DND-41 (cell line): Measurements from ENCODE around the gene SDCCAG8.
"Not testable (repeated sequence)": the region's sequence is repeated elsewhere in the genome, so short reads cannot be mapped to it uniquely, and the experiment has no call there.

Source experiments
- ATAC-seq: fragments of 200-7000 bp; cut with Tn5 transposase; 3 replicates; pipeline ENCODE4 v1.9.1; 2021; ENCODE audit warnings: low read depth; ENCODE audit not compliant: insufficient read depth
- DNase-seq: peaks from one replicate; pipeline ENCODE4 v3.0.0-alpha.2; 2020
- H2AFZ ChIP-seq: 2 replicates; pipeline ENCODE4 v1.6.0; 2012; ENCODE audit warnings: low read depth, low read length
- H3K27ac ChIP-seq: 2 replicates; pipeline ENCODE4 v1.5.1; 2012; ENCODE audit warnings: low read length, inconsistent platforms
- H3K27me3 ChIP-seq: fragments of 200-600 bp; sonication (generic); 2 replicates; pipeline ENCODE4 v1.6.0; 2012; ENCODE audit warnings: low read length, mild to moderate bottlenecking, inconsistent platforms; ENCODE audit not compliant: insufficient read depth, poor library complexity
- H3K36me3 ChIP-seq: 2 replicates; pipeline ENCODE4 v1.5.1; 2012; ENCODE audit warnings: low read length, inconsistent platforms; ENCODE audit not compliant: insufficient read depth
- H3K4me1 ChIP-seq: 2 replicates; pipeline ENCODE4 v1.5.1; 2012; ENCODE audit warnings: mild to moderate bottlenecking, low read length; ENCODE audit not compliant: insufficient read depth
- H3K4me2 ChIP-seq: 2 replicates; pipeline ENCODE4 v1.6.0; 2012; ENCODE audit warnings: mild to moderate bottlenecking, moderate library complexity, low read length, inconsistent platforms; ENCODE audit not compliant: insufficient read depth
- H3K4me3 ChIP-seq, 2 experiments: fragments of 200-600 bp in 1 of 2; shearing (Covaris generic) in 1 of 2; 2 replicates each; pipeline ENCODE4 v1.5.1; 2012 to 2016; ENCODE audit warnings: inconsistent platforms in 2 of 2, low read length in 2 of 2, mild to moderate bottlenecking in 2 of 2, low read depth in 1 of 2, moderate library complexity in 1 of 2
- H3K79me2 ChIP-seq: 2 replicates; pipeline ENCODE4 v1.6.0; 2012; ENCODE audit warnings: low read length, inconsistent platforms; ENCODE audit not compliant: insufficient read depth
- H3K9ac ChIP-seq: 2 replicates; pipeline ENCODE4 v1.6.0; 2012; ENCODE audit warnings: low read depth, mild to moderate bottlenecking, inconsistent platforms, low read length, moderate library complexity
- H3K9me3 ChIP-seq: 2 replicates; pipeline ENCODE4 v1.5.1; 2012; ENCODE audit warnings: low read length, moderate library complexity, mild to moderate bottlenecking, inconsistent platforms; ENCODE audit not compliant: insufficient read depth, severe bottlenecking
- H4K20me1 ChIP-seq: 2 replicates; pipeline ENCODE4 v1.6.0; 2012; ENCODE audit warnings: low read length; ENCODE audit not compliant: insufficient read depth
- EZH2 ChIP-seq: IDR thresholded peaks from 3 replicates; pipeline ENCODE4 v1.6.1; 2012; ENCODE audit warnings: borderline replicate concordance, low read depth, mild to moderate bottlenecking, moderate library complexity, low read length, inconsistent platforms; ENCODE audit not compliant: severe bottlenecking
- TF ChIP-seq, protein P1 (sequence below): IDR thresholded peaks from 2 replicates; pipeline ENCODE4 v1.5.1; 2012; ENCODE audit warnings: borderline replicate concordance, low read length, moderate library complexity, mild to moderate bottlenecking; ENCODE audit not compliant: poor library complexity, severe bottlenecking; ENCODE audit errors: extremely low read depth

SDCCAG8 gene

DNA sequence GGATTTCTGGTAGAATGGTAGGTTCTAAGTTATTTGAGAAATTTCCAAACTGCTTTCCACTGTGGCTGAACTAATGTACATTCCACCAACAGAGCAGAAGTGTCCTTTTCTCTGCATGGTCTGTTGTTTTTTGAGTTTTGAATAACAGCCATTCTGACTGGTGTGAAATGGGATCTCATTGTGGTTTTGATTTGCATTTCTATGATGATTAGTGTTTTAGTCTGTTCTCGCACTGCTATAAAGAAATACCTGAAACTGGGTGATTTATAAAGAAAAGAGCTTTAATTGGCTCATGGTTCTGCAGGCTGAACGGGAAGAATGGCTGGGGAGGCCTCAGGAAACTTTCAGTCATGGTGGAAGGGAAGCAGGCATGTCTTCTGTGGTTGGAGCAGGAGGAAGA, 80.3 kb downstream of the SDCCAG8 start:
- H3K4me2 ChIP-seq = no peak overlapping the region
- no peak for TF ChIP-seq EZH2
- TF ChIP-seq, protein P1, sequence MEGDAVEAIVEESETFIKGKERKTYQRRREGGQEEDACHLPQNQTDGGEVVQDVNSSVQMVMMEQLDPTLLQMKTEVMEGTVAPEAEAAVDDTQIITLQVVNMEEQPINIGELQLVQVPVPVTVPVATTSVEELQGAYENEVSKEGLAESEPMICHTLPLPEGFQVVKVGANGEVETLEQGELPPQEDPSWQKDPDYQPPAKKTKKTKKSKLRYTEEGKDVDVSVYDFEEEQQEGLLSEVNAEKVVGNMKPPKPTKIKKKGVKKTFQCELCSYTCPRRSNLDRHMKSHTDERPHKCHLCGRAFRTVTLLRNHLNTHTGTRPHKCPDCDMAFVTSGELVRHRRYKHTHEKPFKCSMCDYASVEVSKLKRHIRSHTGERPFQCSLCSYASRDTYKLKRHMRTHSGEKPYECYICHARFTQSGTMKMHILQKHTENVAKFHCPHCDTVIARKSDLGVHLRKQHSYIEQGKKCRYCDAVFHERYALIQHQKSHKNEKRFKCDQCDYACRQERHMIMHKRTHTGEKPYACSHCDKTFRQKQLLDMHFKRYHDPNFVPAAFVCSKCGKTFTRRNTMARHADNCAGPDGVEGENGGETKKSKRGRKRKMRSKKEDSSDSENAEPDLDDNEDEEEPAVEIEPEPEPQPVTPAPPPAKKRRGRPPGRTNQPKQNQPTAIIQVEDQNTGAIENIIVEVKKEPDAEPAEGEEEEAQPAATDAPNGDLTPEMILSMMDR = no peak
- H3K36me3 ChIP-seq = peaks cover 32% of the 10 kb centered on the region
- ATAC-seq (no peak), DNase-seq (no peak)
- no peak overlapping the region for H3K4me3 ChIP-seq
- H3K4me1 ChIP-seq = no peaks in the 10 kb centered on the region
- H3K79me2 ChIP-seq = no peaks in the 10 kb centered on the region
- H3K9ac ChIP-seq = no peak overlapping the region
- no peaks in the 10 kb centered on the region for H4K20me1 ChIP-seq
- no peak overlapping the region for H3K27ac ChIP-seq
- H3K27me3 ChIP-seq = no peaks in the 10 kb centered on the region
- no peak overlapping the region for H2AFZ ChIP-seq
- H3K9me3 ChIP-seq = no peaks in the 10 kb centered on the region

DNA sequence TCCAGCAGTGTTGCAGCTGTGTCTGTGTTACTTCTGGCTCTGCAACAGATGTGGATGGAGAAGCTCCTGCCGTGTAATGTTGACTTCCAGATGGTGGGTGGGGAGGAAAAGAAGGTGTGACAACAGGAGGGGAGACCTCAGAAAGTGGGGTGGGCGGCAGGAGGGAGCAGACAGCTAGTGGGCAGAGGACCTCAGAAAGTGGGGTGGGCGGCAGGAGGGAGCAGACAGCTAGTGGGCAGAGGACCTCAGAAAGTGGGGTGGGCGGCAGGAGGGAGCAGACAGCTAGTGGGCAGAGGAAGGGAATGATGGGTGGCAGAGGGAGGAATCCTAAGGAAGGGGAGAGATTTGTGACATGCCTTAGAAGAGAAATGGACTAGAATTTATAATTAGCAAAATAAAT, 83.0 kb downstream of the SDCCAG8 start:
- not testable (repeated sequence) for ATAC-seq

GRCh38 chr1:243341074-243341473, 85.2 kb downstream of the SDCCAG8 start:
- H3K9ac ChIP-seq = no peak overlapping the region
- H3K4me1 ChIP-seq = no peaks in the 10 kb centered on the region
- DNase-seq = no peak
- no peak overlapping the region for H3K4me3 ChIP-seq
- H3K4me2 ChIP-seq = no peak overlapping the region
- H3K9me3 ChIP-seq = no peaks in the 10 kb centered on the region
- H3K27me3 ChIP-seq = no peaks in the 10 kb centered on the region
- H3K36me3 ChIP-seq = peaks cover 4% of the 10 kb centered on the region; the same call in 1 of the 2 replicates
- H3K79me2 ChIP-seq = no peaks in the 10 kb centered on the region
- no peak overlapping the region for H3K27ac ChIP-seq
- no peak overlapping the region for H2AFZ ChIP-seq
- no peaks in the 10 kb centered on the region for H4K20me1 ChIP-seq
- no peak for ATAC-seq
- TF ChIP-seq, protein P1 = no peak
- no peak for TF ChIP-seq EZH2

More for the DNA sequence above, 83.0 kb downstream of the SDCCAG8 start:
- not testable (repeated sequence) for H3K4me2 ChIP-seq, H3K4me3 ChIP-seq, DNase-seq, H3K27me3 ChIP-seq, H3K9me3 ChIP-seq, H3K79me2 ChIP-seq, H2AFZ ChIP-seq, H3K27ac ChIP-seq, H3K4me1 ChIP-seq, H3K9ac ChIP-seq, H4K20me1 ChIP-seq
- peaks cover 14% of the 10 kb centered on the region for H3K36me3 ChIP-seq

DNA sequence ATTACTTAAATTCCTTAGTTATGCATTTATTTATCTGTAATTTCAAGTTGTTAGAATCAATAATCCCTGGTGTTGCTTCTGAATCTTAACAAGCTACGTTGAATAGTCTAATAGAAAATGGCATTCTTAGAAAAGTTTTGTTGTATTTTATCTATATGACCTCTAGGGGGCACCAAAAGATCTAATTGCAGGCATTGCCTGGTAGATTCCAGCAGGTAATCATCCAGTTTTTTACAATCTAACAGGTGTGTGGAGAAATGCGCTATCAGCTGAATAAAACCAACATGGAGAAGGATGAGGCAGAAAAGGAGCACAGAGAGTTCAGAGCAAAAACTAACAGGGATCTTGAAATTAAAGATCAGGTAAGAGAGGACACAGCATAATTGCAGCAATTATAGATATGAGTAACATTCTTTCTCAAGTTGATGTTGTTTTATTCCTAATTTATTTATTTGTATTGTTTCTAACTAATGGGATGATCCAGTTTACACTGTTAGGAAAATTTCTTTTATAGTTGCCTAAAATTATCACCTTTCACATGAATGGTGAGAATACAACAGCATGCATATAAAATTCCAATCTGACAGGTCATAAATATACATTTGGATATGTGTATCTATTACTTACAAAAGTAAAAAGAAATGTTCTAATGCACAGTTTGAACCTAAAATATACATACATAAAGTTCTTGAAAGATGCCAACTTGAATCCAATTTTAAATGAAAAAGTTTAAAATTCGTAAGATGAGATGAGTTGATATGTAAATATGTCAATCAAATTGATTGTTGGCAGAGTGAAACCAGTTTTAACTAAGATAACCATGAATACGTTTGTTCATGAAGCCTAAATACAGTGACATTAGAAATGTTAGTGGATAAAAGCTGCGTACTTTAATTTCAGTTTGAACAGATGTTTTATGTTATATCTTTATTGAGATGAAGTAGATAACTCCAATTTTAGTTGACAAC, 88.4 kb downstream of the SDCCAG8 start:
- peak; percentile 59; the same call in 2 of the 3 replicates for ATAC-seq
- Histone ChIP-seq H3K4me2 (no peak overlapping the region), H3K9me3 (no peaks in the 10 kb centered on the region), H3K9ac (no peak overlapping the region), H4K20me1 (no peaks in the 10 kb centered on the region), H3K79me2 (no peaks in the 10 kb centered on the region), H3K4me1 (no peaks in the 10 kb centered on the region), H2AFZ (no peak overlapping the region), H3K36me3 (peaks cover 7% of the 10 kb centered on the region; the same call in 1 of the 2 replicates), H3K4me3 (no peak overlapping the region), H3K27ac (no peak overlapping the region), H3K27me3 (no peaks in the 10 kb centered on the region)
- no peak for DNase-seq
- TF ChIP-seq EZH2 = no peak
- TF ChIP-seq, protein P1 = peak; percentile 67
